NCI-H524 treated with DMSO at 0.1 percent for 48 hours (cell line): Measurements from ENCODE around the gene LRFN4.

Source experiments
- DNase-seq: peaks from one replicate; lab custom pipeline; 2025; lab: John Stamatoyannopoulos, UW

LRFN4 gene

DNA sequence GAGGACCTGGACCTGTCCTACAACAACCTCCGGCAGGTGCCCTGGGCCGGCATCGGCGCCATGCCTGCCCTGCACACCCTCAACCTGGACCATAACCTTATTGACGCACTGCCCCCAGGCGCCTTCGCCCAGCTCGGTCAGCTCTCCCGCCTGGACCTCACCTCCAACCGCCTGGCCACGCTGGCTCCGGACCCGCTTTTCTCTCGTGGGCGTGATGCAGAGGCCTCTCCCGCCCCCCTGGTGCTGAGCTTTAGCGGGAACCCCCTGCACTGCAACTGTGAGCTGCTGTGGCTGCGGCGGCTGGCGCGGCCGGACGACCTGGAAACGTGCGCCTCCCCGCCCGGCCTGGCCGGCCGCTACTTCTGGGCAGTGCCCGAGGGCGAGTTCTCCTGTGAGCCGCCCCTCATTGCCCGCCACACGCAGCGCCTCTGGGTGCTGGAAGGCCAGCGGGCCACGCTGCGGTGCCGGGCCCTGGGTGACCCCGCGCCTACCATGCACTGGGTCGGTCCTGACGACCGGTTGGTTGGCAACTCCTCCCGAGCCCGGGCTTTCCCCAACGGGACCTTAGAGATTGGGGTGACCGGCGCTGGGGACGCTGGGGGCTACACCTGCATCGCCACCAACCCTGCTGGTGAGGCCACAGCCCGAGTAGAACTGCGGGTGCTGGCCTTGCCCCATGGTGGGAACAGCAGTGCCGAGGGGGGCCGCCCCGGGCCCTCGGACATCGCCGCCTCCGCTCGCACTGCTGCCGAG lies 1.5 kb downstream of the LRFN4 start:
- DNase-seq, result no peak

DNA sequence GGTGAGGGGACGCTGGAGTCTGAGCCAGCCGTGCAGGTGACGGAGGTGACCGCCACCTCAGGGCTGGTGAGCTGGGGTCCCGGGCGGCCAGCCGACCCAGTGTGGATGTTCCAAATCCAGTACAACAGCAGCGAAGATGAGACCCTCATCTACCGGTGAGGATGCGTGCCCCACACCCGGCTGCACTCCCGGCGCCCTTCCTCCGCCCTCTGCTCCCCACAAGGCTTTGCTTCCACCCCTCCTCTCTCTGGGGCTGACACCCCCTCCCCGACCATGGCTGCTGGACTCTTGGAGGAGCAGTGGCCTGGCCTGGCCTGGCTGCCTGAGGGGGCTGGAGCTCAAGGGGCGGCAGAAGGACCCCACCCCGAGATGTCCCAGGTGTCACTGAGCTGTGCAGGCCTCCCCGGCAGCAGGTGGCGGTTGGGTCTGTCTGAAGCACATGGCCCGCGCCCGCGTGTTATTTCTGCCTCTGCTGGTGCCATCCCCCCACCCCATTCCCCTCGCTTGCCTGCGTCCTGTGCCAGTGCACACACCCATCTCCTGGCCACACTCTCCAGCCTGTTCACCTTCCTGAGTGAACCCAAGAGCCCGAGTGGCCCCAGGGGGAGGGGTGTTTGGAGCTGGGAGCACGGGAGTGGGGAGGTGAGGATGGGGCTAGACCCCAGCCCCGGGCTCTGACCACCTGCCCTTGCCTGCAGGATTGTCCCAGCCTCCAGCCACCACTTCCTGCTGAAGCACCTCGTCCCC lies 2.2 kb downstream of the LRFN4 start:
- no peak for DNase-seq

DNA sequence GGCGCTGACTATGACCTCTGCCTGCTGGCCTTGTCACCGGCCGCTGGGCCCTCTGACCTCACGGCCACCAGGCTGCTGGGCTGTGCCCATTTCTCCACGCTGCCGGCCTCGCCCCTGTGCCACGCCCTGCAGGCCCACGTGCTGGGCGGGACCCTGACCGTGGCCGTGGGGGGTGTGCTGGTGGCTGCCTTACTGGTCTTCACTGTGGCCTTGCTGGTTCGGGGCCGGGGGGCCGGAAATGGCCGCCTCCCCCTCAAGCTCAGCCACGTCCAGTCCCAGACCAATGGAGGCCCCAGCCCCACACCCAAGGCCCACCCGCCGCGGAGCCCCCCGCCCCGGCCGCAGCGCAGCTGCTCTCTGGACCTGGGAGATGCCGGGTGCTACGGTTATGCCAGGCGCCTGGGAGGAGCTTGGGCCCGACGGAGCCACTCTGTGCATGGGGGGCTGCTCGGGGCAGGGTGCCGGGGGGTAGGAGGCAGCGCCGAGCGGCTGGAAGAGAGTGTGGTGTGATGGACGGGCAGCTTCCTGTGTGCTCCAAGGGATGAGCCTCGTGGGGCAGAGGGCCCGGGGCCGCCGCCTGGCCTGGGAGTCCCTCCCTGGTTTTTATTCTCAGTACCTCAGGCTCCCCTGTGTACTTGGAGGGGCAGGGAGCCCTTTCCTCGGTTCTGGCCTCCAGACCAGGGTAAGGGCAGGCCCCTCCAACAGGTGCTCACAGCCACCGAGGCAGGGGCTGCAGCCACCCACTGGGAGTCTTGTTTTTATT lies 3.0 kb downstream of the LRFN4 start:
- no peak for DNase-seq

DNA sequence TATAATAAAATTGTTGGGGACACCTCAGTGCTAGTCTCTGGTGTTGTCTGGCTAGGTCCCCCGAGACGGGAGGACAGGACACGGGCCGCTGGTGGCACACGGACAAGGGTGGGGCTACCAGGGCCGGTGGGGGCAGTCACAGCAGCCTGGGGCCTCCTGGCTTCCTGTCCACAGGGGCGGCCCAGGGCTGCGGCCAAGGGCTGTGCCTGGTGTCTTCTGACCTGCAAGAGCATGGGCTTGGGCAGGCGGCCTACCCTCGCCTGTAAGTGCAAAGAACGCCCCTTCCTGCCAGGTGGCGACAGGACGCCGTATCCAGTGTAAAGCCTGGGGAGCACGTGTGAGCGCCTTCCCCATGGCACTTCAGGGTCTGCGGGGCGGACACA lies 3.6 kb downstream of the LRFN4 start:
- DNase-seq, result no peak

DNA sequence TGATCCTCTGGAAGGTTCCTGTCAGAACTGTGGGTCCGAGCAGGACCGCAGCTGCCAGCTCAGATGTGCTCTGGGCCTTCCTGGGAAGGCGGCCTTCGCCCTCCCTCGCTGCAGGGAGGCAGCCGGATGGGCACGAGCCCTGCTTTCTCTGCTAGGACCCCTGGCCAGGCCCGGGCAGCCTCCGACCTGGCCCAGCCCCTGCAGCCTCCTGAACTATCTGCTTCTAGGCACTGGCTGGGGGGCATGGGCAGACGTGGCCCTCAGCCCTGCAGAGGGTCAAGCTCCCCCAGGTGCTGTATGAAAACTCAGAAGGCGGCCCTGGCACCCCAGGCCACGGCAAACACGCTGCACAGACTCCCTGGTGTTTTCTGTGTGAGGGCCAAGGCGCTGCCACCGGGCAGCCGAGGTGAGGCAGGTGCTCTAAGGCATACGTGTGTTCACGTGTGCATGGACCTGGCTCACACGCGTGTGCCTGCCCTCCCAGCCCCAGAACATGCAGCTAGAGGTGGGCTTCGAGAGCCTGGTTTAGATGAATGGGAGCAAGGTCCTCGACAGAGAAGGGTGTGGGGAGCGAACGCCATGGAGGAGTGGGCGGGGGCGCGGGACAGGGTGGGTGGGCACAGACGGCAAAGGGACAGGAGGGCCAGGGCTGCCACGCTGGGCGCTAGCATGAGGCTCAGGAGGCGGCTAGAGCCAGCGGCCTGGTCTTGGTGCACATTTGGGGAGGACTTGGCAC lies 4.3 kb downstream of the LRFN4 start:
- DNase-seq, result no peak

DNA sequence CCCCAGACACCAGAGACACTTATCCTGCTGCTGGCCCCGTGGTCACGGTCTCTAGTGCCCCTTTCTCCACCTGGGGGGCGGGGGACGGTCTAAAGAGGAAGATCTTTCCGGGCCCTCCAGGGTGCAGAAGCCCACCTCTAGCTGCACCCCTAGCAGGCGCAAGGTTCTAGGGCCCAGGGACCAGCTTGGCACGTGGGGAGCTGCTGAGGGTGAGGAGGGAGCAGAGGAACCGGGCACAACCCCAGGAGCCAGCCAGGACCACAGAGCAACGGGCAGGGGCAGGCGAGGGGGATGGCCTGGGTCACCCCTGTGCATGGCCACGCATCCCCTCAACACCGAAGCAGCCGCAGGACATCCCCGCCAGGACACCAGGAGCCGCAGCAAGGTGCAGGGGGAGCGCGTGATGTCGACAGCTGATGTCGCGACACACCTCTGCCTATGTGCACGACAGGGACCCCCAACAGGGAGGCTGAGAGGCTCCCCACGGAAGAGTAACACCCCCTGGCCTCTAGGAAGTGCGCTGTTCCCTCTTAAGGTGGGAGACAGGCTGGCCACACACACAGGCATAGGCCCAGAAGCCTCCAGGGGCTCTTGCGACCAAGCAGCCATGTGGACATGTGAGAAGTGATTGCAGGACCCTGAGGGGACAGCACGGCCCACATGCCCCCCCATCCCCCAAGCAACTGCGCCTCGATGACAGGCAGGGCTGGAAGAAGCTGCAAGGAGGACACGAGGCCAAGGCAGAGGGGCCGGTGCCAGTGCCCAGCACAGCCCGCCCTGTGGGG lies 5.1 kb downstream of the LRFN4 start:
- no peak for DNase-seq

DNA sequence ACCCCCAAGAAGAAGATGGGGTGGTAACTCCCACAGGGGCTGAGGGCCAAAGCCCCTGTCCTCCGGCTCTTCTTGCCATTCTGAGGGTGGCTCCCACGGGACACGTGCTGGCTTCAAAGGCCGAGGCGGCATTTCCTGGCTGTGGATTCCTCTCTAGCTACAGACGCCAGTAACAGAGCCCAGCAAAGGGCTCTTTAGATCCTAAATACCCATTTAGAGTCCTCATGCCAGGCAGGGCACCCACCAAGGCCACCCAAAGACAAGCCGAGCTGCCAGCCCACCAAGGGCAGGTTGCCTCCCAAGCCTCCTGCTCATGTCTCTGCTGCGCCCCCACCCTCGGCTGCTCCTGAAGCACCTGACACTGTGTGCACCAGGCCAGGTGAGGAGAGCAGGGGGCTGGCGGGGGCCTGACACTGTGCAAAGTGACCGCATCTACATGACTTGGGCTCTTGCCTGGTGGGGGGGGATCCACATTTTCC lies 5.7 kb downstream of the LRFN4 start:
- no peak for DNase-seq

DNA sequence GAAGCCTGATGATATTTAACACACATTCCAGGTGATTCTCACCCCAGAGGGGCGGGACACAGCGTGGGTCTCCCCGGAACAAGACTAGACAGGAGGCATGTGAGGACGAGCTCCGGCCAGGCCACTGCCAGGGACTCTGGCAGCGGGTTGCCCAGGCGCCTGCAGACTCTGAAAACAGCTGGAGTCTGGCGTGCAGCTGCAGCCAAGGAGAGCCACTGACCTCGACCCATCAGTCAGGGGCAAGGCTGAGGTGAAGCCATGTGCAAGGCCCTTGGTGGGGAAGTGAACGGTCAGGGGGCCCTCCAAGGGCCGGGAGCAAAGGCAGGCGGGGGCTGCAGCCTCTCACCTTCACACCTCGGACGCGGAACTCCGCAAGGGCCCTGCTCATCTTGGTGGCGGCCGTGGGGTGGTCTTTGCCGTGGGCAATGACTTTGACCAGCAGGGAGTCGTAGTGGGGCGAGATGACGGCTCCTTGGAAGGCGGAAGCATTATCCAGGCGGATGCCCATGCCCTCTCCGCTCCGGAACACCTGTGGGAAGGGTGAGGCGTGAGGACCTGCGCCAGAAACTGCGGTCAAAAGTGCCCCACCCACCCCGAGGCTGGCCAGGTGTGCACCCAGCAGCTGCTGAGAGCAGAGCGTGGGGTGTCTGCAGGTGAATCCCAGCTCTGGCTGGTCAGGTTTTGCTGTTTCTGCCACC lies 6.7 kb downstream of the LRFN4 start:
- DNase-seq, result no peak

DNA sequence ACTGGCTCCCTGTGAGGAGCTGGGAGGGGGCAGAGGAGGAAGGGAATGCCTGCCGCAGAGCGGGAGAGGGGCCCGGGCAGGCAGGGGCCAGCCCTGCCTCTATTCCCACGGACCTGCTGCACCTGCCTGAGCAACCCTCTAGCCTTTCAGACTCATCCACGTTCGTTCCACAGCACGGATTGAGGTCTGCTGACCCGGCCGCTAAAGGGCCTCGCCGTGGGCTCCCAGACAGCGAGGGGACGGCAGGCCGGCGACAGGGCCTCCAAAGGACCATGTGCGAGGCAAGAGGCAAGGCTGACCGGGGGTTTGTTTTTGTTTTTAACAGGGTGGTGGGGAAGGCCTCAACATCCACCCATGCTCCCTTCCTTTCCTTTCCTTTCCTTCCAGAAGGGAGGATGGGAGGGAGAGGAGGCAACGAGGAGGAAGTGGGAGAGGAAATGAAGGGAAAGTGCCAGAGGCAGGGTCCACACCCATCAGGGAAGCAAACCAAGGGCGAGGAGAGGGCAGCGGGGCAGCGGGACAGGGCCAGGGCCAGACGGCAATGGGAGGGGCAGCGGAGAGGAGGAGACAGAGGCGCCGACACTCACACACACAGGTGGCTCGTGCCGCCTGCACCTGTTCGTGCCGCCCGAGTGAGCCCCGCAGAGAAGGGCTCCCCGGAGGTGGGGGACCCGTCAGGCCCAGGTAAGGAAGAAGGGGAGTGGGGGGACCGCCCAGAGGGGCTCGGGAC lies 7.5 kb downstream of the LRFN4 start:
- DNase-seq, result no peak

DNA sequence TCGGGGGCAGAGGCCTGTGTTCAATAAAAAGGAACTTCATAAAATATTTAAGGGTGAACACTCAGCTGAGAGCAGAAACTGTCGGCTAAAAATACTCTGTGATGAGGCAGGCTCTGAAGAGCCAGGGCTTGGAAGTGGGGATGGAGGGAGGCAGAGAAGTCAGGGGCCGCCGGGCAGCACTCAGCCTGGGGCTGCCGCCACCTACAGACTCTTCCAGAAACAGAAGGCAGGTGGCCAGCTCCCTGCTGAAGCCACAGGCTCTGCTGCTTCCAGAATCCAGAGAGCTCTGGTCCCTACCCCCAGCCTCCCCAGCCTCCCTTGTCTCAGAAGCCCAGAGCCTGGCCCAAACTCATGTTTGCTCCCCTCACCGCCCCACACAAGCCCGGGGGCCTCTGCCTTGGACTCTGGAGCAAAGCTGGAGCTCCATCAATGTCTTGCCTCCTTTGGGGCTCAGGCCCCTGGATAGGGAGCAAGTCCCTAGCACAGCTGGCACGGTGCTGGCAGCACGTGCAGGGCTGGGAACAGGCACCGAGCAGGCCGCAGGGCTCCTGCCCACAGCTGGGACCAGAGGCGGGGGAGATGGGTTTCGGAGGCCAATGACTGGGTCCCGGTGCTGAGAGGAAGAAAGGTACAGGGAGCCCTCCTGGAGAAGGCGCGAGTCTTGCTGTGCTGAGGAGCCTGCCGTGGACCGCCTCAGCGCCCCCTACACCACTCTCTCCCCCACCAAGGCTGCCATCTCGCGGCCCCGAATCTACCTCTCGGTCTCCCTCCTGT lies 8.2 kb downstream of the LRFN4 start:
- DNase-seq, result no peak

DNA sequence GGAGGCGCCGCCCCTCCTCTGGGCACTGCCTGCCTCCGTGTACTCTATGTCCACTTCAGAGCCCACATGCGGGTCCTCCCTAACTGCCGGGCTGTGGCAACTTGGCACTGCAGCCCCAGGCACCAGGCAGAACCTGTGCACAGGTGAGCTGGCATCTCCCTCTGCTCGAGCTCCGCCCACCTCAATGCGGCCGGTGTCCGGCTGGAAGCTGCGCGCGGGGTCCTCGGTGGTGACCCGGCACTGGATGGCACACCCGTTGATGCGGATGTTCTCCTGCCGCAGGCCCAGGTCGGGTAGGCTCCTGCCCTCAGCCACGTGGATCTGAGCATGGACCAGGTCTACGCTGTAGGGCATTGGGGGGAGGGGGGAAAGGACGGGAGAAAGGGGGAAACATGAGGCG lies 9.1 kb downstream of the LRFN4 start:
- DNase-seq, result no peak

DNA sequence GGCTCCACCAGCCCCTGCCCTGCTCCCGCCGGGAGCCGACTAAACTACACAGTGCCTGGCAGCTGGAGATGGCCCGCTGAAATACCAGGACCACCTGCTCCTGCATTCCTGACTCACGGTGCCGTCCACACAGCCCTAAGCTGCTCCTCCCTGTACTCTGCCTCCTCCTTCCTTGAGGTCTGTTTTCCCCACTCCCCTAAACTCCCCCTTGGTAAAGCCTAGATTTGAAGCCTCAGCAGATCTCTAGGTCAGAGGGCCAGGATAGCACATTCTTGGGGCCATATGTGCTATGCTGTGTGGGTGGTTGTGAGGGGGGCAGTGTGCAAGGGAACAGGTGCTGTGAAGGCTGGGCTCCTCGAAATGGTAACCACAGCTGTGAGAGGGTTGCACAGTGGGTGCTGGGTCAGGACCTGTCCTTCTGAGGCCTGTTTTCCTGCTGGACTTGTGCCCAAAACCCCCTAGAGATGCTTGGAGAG lies 9.7 kb downstream of the LRFN4 start:
- peak; percentile 80 for DNase-seq

DNA sequence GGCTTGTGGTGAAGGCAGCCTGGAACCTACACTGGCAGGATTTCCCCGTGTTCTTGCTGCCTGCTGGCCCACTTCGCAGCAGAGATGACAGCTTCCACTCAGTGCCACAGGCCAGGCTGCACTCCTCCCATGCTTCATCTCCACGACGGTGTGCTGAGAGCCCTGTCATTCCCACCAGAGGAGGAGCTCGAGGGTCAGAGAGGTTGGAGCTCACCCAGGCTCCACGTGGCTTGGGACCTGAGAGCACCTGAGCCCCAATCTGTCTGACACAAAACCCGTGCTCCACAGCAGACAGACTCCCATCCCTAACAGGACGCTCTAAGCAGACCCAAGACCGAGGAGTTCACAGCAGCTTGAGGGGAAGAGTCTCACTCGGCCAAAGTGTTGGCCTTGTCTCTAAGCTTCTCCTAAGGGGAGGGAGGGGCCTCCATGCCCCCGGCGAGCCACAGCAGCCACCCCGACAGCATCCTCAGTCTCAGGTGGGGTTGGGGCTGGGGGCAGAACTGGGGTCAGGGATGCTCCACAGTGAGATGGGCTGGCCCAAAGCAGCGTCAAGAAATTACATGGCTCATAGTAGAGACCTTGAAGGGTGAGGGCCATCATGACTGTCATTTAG lies 10.7 kb downstream of the LRFN4 start:
- DNase-seq, result no peak

DNA sequence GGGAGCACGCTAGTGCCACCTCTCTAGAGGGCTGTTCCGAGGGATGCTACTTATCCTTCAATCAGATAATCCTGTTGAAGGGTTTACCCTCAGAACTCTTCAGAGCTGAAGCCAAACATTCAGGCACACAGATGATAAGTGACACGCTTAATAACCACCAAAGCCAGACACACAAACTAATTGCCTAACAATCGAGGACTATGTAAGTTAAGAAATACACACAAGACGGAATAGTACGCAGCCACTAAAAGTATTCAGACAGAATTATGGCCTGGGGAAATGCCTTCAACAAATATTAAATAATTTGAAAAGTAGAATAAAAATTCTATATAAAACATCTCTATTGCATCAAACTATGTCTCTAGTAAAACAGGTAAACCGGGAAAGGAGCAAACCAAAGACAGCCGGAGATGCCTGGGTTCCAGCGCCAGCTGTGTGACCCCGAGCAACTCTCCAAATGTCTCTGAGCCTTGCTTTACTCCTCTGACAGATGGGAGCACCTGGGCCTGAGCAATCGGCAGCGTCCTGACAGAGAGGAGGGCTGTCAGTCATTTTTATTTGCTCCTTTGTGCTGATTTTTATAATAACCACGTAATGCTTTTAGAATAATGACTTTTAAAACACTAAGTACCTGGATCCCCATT lies 11.3 kb downstream of the LRFN4 start:
- peak; percentile 25 for DNase-seq

DNA sequence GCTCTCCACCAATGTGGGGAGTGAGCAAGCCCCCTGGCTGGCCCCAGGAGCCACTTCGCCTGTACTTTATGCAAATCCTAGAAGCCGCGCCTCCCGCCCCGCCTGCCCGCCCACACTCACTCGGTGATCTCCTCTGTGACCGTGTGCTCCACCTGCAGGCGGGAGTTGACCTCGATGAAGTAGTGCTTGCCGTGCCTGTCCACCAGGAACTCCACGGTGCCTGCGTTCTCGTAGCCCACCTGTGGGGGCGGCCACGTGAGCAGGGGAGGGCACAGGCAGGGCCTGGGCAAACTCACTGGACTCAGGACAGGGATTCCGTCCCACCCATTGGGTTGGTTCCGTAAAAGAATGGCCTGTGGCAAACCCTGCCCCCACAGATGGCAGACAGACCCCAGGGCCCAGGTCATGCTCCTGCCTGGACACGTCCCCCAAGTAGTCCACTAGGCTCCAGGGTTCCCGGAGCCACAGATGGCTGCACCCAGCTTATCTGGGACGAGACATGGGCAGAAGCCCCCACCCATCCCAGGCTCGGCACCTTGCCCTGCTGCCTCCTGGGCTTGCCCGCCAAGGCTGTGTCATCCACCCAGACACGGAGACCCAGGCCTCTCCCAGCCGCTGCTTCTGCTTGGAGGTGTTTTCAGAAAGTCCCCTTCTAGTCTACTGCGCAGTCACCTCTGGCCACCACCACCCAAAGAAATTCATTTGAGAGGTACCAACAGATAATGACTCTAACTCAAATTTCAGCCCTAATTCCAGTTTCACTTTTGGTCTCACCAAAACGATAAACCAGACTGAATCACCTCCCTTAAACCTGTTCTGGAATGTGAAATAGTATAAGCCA lies 12.1 kb downstream of the LRFN4 start:
- DNase-seq, result no peak

DNA sequence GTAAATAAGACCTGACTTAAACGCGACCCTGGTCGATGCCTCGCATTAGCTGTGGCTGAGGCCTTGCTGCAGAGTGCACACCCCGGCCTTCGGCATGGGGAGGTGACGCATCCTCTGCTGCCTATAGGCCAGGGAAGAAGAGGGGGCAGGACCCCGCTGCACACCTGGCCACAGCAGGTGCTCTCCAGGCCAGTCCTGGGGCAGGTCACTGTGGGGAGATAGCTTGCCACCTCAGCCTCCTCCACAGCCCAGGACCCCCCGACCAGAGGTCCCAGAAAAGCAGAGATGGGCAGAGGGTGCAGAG lies 12.7 kb downstream of the LRFN4 start:
- no peak for DNase-seq

DNA sequence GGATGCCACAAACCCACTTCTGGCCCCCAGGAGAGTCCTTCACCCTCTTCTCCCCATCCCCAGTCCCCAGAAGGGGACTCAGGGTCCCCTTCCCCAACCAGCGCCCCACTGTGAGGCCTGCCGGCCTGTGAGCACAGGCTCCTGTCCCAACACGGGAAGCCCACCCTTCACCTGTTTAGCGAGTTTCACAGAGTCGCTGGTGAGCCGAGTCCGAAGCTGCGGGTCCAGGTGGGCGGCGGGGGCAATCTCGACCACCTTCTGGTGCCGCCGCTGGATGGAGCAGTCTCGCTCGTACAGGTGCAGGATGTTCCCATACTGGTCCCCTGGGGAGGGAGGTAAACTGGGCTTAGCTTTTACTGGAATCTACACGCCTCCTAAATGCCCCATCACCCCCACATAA lies 13.3 kb downstream of the LRFN4 start:
- no peak for DNase-seq
